ENCODE measurements around the gene VPS39. TPM values are rescaled to one million over a fixed set of nuclear protein-coding genes. Genes with fewer than 3 reads are reported as not detected.
A peak's percentile ranks its signal among the peaks of the same experiment; 100 is the strongest.

VPS39 gene
- total RNA-seq, 5 donors from 2014 or later (not counting 1 experiment from before 2014, with no cell fraction given) = 98.5 to 113 (median 101) TPM

- H3K27ac Mint-ChIP-seq = no peak overlapping the region
- no peak overlapping the region for H3K4me3 Mint-ChIP-seq
- no CpG with 5 or more reads among the region's 2 CpGs for WGBS (ENCODE audit: insufficient coverage)
- Histone ChIP-seq H3K4me3 (ENCODE audit: control insufficient read depth in 1 of 2, extremely low read depth in 1 of 2, low read length in 1 of 2) (no peak overlapping the region), H3K9me3 (no peaks in the 10 kb centered on the region), H3K36me3 (ENCODE audit: control insufficient read depth in 2 of 2, extremely low read depth in 1 of 2, insufficient read depth in 1 of 2, low read length in 1 of 2) (peaks cover 4 to 49% of the 10 kb centered on the region in 2 donors), H3K27me3 (replicated peaks in 1 of 2; ENCODE audit: control insufficient read depth in 2 of 2, extremely low read depth in 1 of 2, insufficient read depth in 2 of 2, low read length in 1 of 2) (no peaks in the 10 kb centered on the region), H3K27ac (ENCODE audit: low read length) (no peak overlapping the region), H3K4me1 (ENCODE audit: control insufficient read depth in 1 of 2, extremely low read depth in 1 of 2, insufficient read depth in 2 of 2, low read length in 2 of 2) (no peaks in the 10 kb centered on the region)
- no peaks in the 10 kb centered on the region for H3K27me3 Mint-ChIP-seq
- POLR2A ChIA-PET = interaction anchor here in 1 of 2 donors (0.6 kb wide), 1 partner anchor 104 kb away, joined by 3 read pairs; no protein-coding TSS in a partner anchor
- no peak for ATAC-seq (replicated peaks in 1 of 4)
- H3K4me1 Mint-ChIP-seq = peaks cover 0 to 5% (median 0%) of the 10 kb centered on the region in 3 donors
- CTCF ChIA-PET = interaction anchor here in 1 of 2 donors (1.0 kb wide), 1 partner anchor 13 kb away, joined by 3 read pairs; no protein-coding TSS in a partner anchor
- H3K36me3 Mint-ChIP-seq = peaks cover 39% of the 10 kb centered on the region
- no peak for DNase-seq
- no peaks in the 10 kb centered on the region for H3K9me3 Mint-ChIP-seq
These were observed 9.5 kb upstream of the VPS39 start for GRCh38 chr15:42217568-42217967.

GRCh38 chr15:42215913-42216829 lies 8.1 kb upstream of the VPS39 start:
- H3K36me3 Mint-ChIP-seq = peaks cover 50% of the 10 kb centered on the region
- POLR2A ChIA-PET = interaction anchor here in 1 of 2 donors (0.7 kb wide), 1 partner anchor 399 kb away, joined by 3 read pairs; no protein-coding TSS in a partner anchor
- CTCF ChIA-PET = no interaction called here

GRCh38 chr15:42214600-42214999 lies 6.5 kb upstream of the VPS39 start:
- Histone ChIP-seq H3K36me3 (ENCODE audit: control insufficient read depth in 2 of 2, extremely low read depth in 1 of 2, insufficient read depth in 1 of 2, low read length in 1 of 2) (peaks cover 4 to 57% of the 10 kb centered on the region in 2 donors), H3K4me1 (ENCODE audit: control insufficient read depth in 1 of 2, extremely low read depth in 1 of 2, insufficient read depth in 2 of 2, low read length in 2 of 2) (no peaks in the 10 kb centered on the region), H3K4me3 (ENCODE audit: control insufficient read depth in 1 of 2, extremely low read depth in 1 of 2, low read length in 1 of 2) (no peak overlapping the region), H3K9me3 (no peaks in the 10 kb centered on the region), H3K27ac (ENCODE audit: low read length) (no peak overlapping the region), H3K27me3 (replicated peaks in 1 of 2; ENCODE audit: control insufficient read depth in 2 of 2, extremely low read depth in 1 of 2, insufficient read depth in 2 of 2, low read length in 1 of 2) (no peaks in the 10 kb centered on the region)
- Mint-ChIP-seq H3K4me3 (no peak overlapping the region), H3K27ac (peak overlapping the region; percentile 2 to 9), H3K27me3 (no peaks in the 10 kb centered on the region), H3K36me3 (peaks cover 47% of the 10 kb centered on the region), H3K4me1 (peaks cover 0 to 5% (median 0%) of the 10 kb centered on the region in 3 donors), H3K9me3 (no peaks in the 10 kb centered on the region)
- POLR2A ChIA-PET = no interaction called here
- WGBS (ENCODE audit: insufficient coverage) = no CpG with 5 or more reads among the region's 1 CpG
- DNase-seq (no peak), ATAC-seq (replicated peaks in 1 of 4) (no peak)
- CTCF ChIA-PET = no interaction called here

More at GRCh38 chr15:42215913-42216829, 8.1 kb upstream of the VPS39 start:
- Mint-ChIP-seq H3K27ac (peak overlapping the region; percentile 7 to 29), H3K4me3 (no peak overlapping the region), H3K9me3 (no peaks in the 10 kb centered on the region), H3K27me3 (no peaks in the 10 kb centered on the region), H3K4me1 (peaks cover 0 to 5% (median 0%) of the 10 kb centered on the region in 3 donors)
- Histone ChIP-seq H3K4me3 (ENCODE audit: control insufficient read depth in 1 of 2, extremely low read depth in 1 of 2, low read length in 1 of 2) (no peak overlapping the region), H3K27me3 (replicated peaks in 1 of 2; ENCODE audit: control insufficient read depth in 2 of 2, extremely low read depth in 1 of 2, insufficient read depth in 2 of 2, low read length in 1 of 2) (no peaks in the 10 kb centered on the region), H3K4me1 (ENCODE audit: control insufficient read depth in 1 of 2, extremely low read depth in 1 of 2, insufficient read depth in 2 of 2, low read length in 2 of 2) (no peaks in the 10 kb centered on the region), H3K27ac (ENCODE audit: low read length) (no peak overlapping the region), H3K9me3 (no peaks in the 10 kb centered on the region), H3K36me3 (ENCODE audit: control insufficient read depth in 2 of 2, extremely low read depth in 1 of 2, insufficient read depth in 1 of 2, low read length in 1 of 2) (peaks cover 4 to 53% of the 10 kb centered on the region in 2 donors)
- no peak for ATAC-seq (replicated peaks in 1 of 4)
- no CpG with 5 or more reads among the region's 4 CpGs for WGBS (ENCODE audit: insufficient coverage)
- no peak for DNase-seq

- Histone ChIP-seq H3K36me3 (ENCODE audit: control insufficient read depth in 2 of 2, extremely low read depth in 1 of 2, insufficient read depth in 1 of 2, low read length in 1 of 2) (peaks cover 4 to 47% of the 10 kb centered on the region in 2 donors), H3K27me3 (replicated peaks in 1 of 2; ENCODE audit: control insufficient read depth in 2 of 2, extremely low read depth in 1 of 2, insufficient read depth in 2 of 2, low read length in 1 of 2) (no peaks in the 10 kb centered on the region), H3K27ac (ENCODE audit: low read length) (no peak overlapping the region), H3K9me3 (no peaks in the 10 kb centered on the region), H3K4me3 (ENCODE audit: control insufficient read depth in 1 of 2, extremely low read depth in 1 of 2, low read length in 1 of 2) (no peak overlapping the region), H3K4me1 (ENCODE audit: control insufficient read depth in 1 of 2, extremely low read depth in 1 of 2, insufficient read depth in 2 of 2, low read length in 2 of 2) (peaks cover under 1 to 1% of the 10 kb centered on the region in 2 experiments)
- no peak overlapping the region for H3K27ac Mint-ChIP-seq
- H3K27me3 Mint-ChIP-seq = no peaks in the 10 kb centered on the region
- no peaks in the 10 kb centered on the region for H3K9me3 Mint-ChIP-seq
- no peak overlapping the region for H3K4me3 Mint-ChIP-seq
- peaks cover 41% of the 10 kb centered on the region for H3K36me3 Mint-ChIP-seq
- ATAC-seq (replicated peaks in 1 of 4) = no peak
- H3K4me1 Mint-ChIP-seq = peaks cover under 1 to 6% (median under 1%) of the 10 kb centered on the region in 3 donors
- no peak for DNase-seq
- POLR2A ChIA-PET = no interaction called here
- CTCF ChIA-PET = no interaction called here
These were observed 5.4 kb upstream of the VPS39 start for GRCh38 chr15:42213511-42213910.

- peaks cover 4 to 33% of the 10 kb centered on the region in 2 donors for H3K36me3 ChIP-seq (ENCODE audit: control insufficient read depth in 2 of 2, extremely low read depth in 1 of 2, insufficient read depth in 1 of 2, low read length in 1 of 2)
- POLR2A ChIA-PET = interaction anchor here in 1 of 2 donors (0.6 kb wide), 1 partner anchor 11 kb away, joined by 3 read pairs; no protein-coding TSS in a partner anchor
- H3K27ac Mint-ChIP-seq = no peak overlapping the region
These were observed 2.6 kb upstream of the VPS39 start for GRCh38 chr15:42210696-42211095.

GRCh38 chr15:42206406-42206805 lies 1.7 kb downstream of the VPS39 start:
- Histone ChIP-seq H3K27ac (ENCODE audit: low read length) (no peak overlapping the region), H3K27me3 (replicated peaks in 1 of 2; ENCODE audit: control insufficient read depth in 2 of 2, extremely low read depth in 1 of 2, insufficient read depth in 2 of 2, low read length in 1 of 2) (no peaks in the 10 kb centered on the region), H3K9me3 (no peaks in the 10 kb centered on the region), H3K36me3 (ENCODE audit: control insufficient read depth in 2 of 2, extremely low read depth in 1 of 2, insufficient read depth in 1 of 2, low read length in 1 of 2) (peaks cover 0 to 16% of the 10 kb centered on the region in 2 donors), H3K4me3 (ENCODE audit: control insufficient read depth in 1 of 2, extremely low read depth in 1 of 2, low read length in 1 of 2) (no peak overlapping the region), H3K4me1 (ENCODE audit: control insufficient read depth in 1 of 2, extremely low read depth in 1 of 2, insufficient read depth in 2 of 2, low read length in 2 of 2) (peaks cover 12 to 22% of the 10 kb centered on the region in 2 experiments)
- WGBS (ENCODE audit: insufficient coverage) = 100% methylated on average over 1 of the region's 4 CpGs
- DNase-seq (no peak), ATAC-seq (replicated peaks in 1 of 4) (no peak)
- H3K27me3 Mint-ChIP-seq = no peaks in the 10 kb centered on the region
- peaks cover 51 to 57% (median 51%) of the 10 kb centered on the region in 3 donors for H3K4me1 Mint-ChIP-seq
- CTCF ChIA-PET = interaction anchor here in 1 of 2 donors (0.5 to 0.6 kb wide), 2 partner anchors 63 to 793 kb away, joined by 3 to 8 read pairs; no protein-coding TSS in a partner anchor
- H3K4me3 Mint-ChIP-seq = peak overlapping the region; percentile 94 to 97 (median 96)
- H3K27ac Mint-ChIP-seq = no peak overlapping the region
- peaks cover 9% of the 10 kb centered on the region for H3K36me3 Mint-ChIP-seq
- H3K9me3 Mint-ChIP-seq = no peaks in the 10 kb centered on the region
- POLR2A ChIA-PET = no interaction called here

More at GRCh38 chr15:42210696-42211095, 2.6 kb upstream of the VPS39 start:
- H3K9me3 Mint-ChIP-seq = no peaks in the 10 kb centered on the region
- ATAC-seq (replicated peaks in 1 of 4) (no peak), DNase-seq (no peak)
- H3K4me3 ChIP-seq (ENCODE audit: control insufficient read depth in 1 of 2, extremely low read depth in 1 of 2, low read length in 1 of 2) = no peak overlapping the region
- 100% methylated on average over 3 of the region's 4 CpGs for WGBS (ENCODE audit: insufficient coverage)
- peaks cover 27 to 32% (median 27%) of the 10 kb centered on the region in 3 donors for H3K4me1 Mint-ChIP-seq
- H3K27me3 Mint-ChIP-seq = no peaks in the 10 kb centered on the region
- CTCF ChIA-PET = no interaction called here
- H3K27me3 ChIP-seq (replicated peaks in 1 of 2; ENCODE audit: control insufficient read depth in 2 of 2, extremely low read depth in 1 of 2, insufficient read depth in 2 of 2, low read length in 1 of 2) = no peaks in the 10 kb centered on the region
- H3K27ac ChIP-seq (ENCODE audit: low read length) = no peak overlapping the region
- peaks cover 22% of the 10 kb centered on the region for H3K36me3 Mint-ChIP-seq
- H3K4me1 ChIP-seq (ENCODE audit: control insufficient read depth in 1 of 2, extremely low read depth in 1 of 2, insufficient read depth in 2 of 2, low read length in 2 of 2) = peaks cover 12 to 19% of the 10 kb centered on the region in 2 experiments
- H3K9me3 ChIP-seq = no peaks in the 10 kb centered on the region
- no peak overlapping the region for H3K4me3 Mint-ChIP-seq
